ENCODE measurements around the gene TBC1D1. TPM values are rescaled to one million over a fixed set of nuclear protein-coding genes. Genes with fewer than 3 reads are reported as not detected.

Gene TBC1D1
- polyA plus RNA-seq, 1 donor from 2014 or later, result 23.2 TPM

GRCh38 chr4:38076153-38076669 lies 185.3 kb downstream of the TBC1D1 start:
- Histone ChIP-seq H3K9me2 (ENCODE audit: insufficient read depth, low read length) (no peaks in the 10 kb centered on the region), H3K79me2 (replicated peaks; ENCODE audit: insufficient read depth, low read length) (no peaks in the 10 kb centered on the region), H3K27ac (ENCODE audit: low read length) (no peak overlapping the region), H3K9ac (ENCODE audit: low read length) (no peak overlapping the region), H3K4me3 (ENCODE audit: low read length) (no peak overlapping the region), H3K36me3 (ENCODE audit: insufficient read depth, low read length) (no peaks in the 10 kb centered on the region), H3K4me2 (ENCODE audit: low read length) (no peak overlapping the region), H2AFZ (ENCODE audit: low read depth, low read length) (no peak overlapping the region), H3F3A (ENCODE audit: insufficient read depth, low read length, poor library complexity, severe bottlenecking) (no peaks in the 10 kb centered on the region), H4K20me1 (ENCODE audit: insufficient read depth) (no peaks in the 10 kb centered on the region), H3K9me3 (ENCODE audit: low read length) (no peaks in the 10 kb centered on the region), H3K27me3 (ENCODE audit: insufficient read depth, low read depth, low read length) (no peaks in the 10 kb centered on the region)
- TF ChIP-seq MXI1 (conservative IDR thresholded peaks at IDR 0.05; ENCODE audit: poor library complexity, severe bottlenecking) (no peak), CTCF (IDR thresholded peaks at IDR 0.05; ENCODE audit: poor library complexity, severe bottlenecking) (no peak), TAF1 (IDR thresholded peaks at IDR 0.05; ENCODE audit: low read depth) (no peak), REST (IDR thresholded peaks at IDR 0.05; ENCODE audit: borderline replicate concordance) (no peak), EP300 (conservative IDR thresholded peaks at IDR 0.05; ENCODE audit: poor library complexity, severe bottlenecking) (no peak), POLR2AphosphoS5 (IDR thresholded peaks at IDR 0.05) (no peak), EZH2 (IDR thresholded peaks at IDR 0.05; ENCODE audit: borderline replicate concordance, insufficient read depth, low read length, poor library complexity, severe bottlenecking) (no peak), SMC3 (conservative IDR thresholded peaks at IDR 0.05; ENCODE audit: poor library complexity) (no peak), RAD21 (conservative IDR thresholded peaks at IDR 0.05) (no peak)

- Histone ChIP-seq H4K20me1 (ENCODE audit: insufficient read depth) (no peaks in the 10 kb centered on the region), H3K27ac (ENCODE audit: low read length) (no peak overlapping the region), H3K9ac (ENCODE audit: low read length) (no peak overlapping the region), H3K27me3 (ENCODE audit: insufficient read depth, low read depth, low read length) (no peaks in the 10 kb centered on the region), H3F3A (ENCODE audit: insufficient read depth, low read length, poor library complexity, severe bottlenecking) (no peaks in the 10 kb centered on the region), H2AFZ (ENCODE audit: low read depth, low read length) (no peak overlapping the region), H3K4me2 (ENCODE audit: low read length) (no peak overlapping the region), H3K79me2 (replicated peaks; ENCODE audit: insufficient read depth, low read length) (no peaks in the 10 kb centered on the region), H3K9me3 (ENCODE audit: low read length) (no peaks in the 10 kb centered on the region), H3K4me3 (ENCODE audit: low read length) (no peak overlapping the region), H3K36me3 (ENCODE audit: insufficient read depth, low read length) (no peaks in the 10 kb centered on the region), H3K9me2 (ENCODE audit: insufficient read depth, low read length) (no peaks in the 10 kb centered on the region)
- TF ChIP-seq EZH2 (IDR thresholded peaks at IDR 0.05; ENCODE audit: borderline replicate concordance, insufficient read depth, low read length, poor library complexity, severe bottlenecking) (no peak), CTCF (IDR thresholded peaks at IDR 0.05; ENCODE audit: poor library complexity, severe bottlenecking) (no peak), REST (IDR thresholded peaks at IDR 0.05; ENCODE audit: borderline replicate concordance) (no peak), SMC3 (conservative IDR thresholded peaks at IDR 0.05; ENCODE audit: poor library complexity) (no peak), RAD21 (conservative IDR thresholded peaks at IDR 0.05) (no peak), TAF1 (IDR thresholded peaks at IDR 0.05; ENCODE audit: low read depth) (no peak), POLR2AphosphoS5 (IDR thresholded peaks at IDR 0.05) (no peak), EP300 (conservative IDR thresholded peaks at IDR 0.05; ENCODE audit: poor library complexity, severe bottlenecking) (no peak), MXI1 (conservative IDR thresholded peaks at IDR 0.05; ENCODE audit: poor library complexity, severe bottlenecking) (no peak)
Measured at GRCh38 chr4:38077791-38078489, 187.1 kb downstream of the TBC1D1 start.

All from neural cell (in vitro differentiated cells).